ENCODE data around the gene NIF3L1. TPM values are rescaled to one million over a fixed set of nuclear protein-coding genes. Genes with fewer than 3 reads are reported as not detected.
"Not testable (repeated sequence)": the region's sequence is repeated elsewhere in the genome, so short reads cannot be mapped to it uniquely, and the experiment has no call there.

Gene NIF3L1
- total RNA-seq, 1 donor from 2014 or later = 22.6 TPM

DNA sequence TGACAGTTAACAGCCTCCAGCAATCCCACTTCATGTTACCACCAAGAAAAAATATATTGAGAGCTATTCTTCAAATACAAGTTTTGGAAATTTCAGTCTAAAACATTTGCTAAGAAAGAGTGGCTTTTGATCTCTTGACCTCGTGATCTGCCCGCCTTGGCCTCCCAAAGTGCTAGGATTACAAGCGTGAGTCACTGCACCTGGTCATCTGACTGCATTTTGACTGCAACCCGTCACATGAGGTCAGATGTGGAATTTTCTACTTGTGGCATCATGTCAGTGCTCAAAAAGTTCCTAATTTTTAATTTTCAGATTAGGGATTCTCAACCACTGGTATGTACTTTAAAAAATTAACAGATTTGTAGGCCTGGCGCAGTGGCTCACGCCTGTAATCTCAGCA lies 15.6 kb upstream of the NIF3L1 start:
- Mint-ChIP-seq H3K36me3 (ENCODE audit: unreplicated experiment) (peaks cover 32% of the 10 kb centered on the region), H3K9me3 (ENCODE audit: unreplicated experiment) (no peaks in the 10 kb centered on the region), H3K4me3 (ENCODE audit: unreplicated experiment) (no peak overlapping the region), H3K27ac (ENCODE audit: unreplicated experiment) (no peak overlapping the region), H3K27me3 (ENCODE audit: unreplicated experiment) (no peaks in the 10 kb centered on the region), H3K4me1 (ENCODE audit: unreplicated experiment) (no peaks in the 10 kb centered on the region)
- TF ChIP-seq, protein P1, sequence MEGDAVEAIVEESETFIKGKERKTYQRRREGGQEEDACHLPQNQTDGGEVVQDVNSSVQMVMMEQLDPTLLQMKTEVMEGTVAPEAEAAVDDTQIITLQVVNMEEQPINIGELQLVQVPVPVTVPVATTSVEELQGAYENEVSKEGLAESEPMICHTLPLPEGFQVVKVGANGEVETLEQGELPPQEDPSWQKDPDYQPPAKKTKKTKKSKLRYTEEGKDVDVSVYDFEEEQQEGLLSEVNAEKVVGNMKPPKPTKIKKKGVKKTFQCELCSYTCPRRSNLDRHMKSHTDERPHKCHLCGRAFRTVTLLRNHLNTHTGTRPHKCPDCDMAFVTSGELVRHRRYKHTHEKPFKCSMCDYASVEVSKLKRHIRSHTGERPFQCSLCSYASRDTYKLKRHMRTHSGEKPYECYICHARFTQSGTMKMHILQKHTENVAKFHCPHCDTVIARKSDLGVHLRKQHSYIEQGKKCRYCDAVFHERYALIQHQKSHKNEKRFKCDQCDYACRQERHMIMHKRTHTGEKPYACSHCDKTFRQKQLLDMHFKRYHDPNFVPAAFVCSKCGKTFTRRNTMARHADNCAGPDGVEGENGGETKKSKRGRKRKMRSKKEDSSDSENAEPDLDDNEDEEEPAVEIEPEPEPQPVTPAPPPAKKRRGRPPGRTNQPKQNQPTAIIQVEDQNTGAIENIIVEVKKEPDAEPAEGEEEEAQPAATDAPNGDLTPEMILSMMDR (IDR thresholded peaks at IDR 0.05) = no peak
- DNase-seq (ENCODE audit: extremely low spot score, unreplicated experiment) = no peak

DNA sequence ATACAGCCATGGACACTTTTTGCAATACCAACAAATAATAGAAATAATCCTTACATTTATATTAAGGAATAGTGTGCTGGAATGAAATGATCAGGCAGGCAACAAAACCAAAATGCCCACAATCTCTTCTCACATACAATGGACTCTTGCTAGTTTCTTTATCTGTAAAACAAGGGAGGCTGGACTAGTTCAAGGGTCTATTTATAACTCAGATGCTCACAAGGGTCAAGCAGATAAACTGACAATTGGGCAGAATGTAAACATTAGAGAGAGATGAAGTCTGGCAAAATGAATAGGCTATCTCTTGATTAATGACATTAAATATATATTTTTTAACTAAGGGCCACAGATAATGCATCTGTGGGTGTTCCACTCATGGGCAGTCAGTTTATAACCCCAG lies 11.7 kb upstream of the NIF3L1 start:
- H3K27me3 Mint-ChIP-seq (ENCODE audit: unreplicated experiment) = no peaks in the 10 kb centered on the region

DNA sequence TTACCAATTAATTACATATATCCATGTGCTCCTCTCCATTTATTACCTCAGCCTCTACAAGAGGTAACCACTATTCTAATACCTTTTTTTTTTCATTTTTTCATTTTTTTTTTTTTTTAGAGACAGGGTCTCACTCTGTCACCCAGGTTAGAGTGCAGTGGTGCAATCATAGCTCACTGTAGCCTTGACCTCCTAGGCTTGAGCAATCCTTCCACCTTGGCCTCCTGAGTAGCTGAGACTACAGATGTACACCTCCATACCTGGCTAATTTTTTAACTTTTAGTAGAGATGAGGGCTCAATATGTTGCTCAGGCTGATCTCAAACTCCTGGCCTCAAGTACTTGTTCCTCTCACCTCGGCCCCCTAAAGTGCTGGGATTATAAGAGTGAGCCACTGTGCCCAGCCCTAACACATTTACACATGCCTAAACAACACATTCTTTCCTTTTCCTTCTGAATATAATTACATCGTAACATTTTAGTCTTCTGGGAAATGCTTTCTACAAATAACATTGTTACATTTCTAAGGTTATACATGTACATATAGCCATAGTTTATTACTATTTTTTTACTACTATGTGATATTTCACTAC lies 10.8 kb upstream of the NIF3L1 start:
- Mint-ChIP-seq H3K27me3 (ENCODE audit: unreplicated experiment) (no peaks in the 10 kb centered on the region), H3K4me1 (ENCODE audit: unreplicated experiment) (no peaks in the 10 kb centered on the region), H3K36me3 (ENCODE audit: unreplicated experiment) (peaks cover 47% of the 10 kb centered on the region), H3K9me3 (ENCODE audit: unreplicated experiment) (no peaks in the 10 kb centered on the region), H3K27ac (ENCODE audit: unreplicated experiment) (no peak overlapping the region), H3K4me3 (ENCODE audit: unreplicated experiment) (no peak overlapping the region)
- no peak for DNase-seq (ENCODE audit: extremely low spot score, unreplicated experiment)
- TF ChIP-seq, protein P1 (IDR thresholded peaks at IDR 0.05) = no peak

More for the DNA sequence above, 11.7 kb upstream of the NIF3L1 start:
- no peak overlapping the region for H3K4me3 Mint-ChIP-seq (ENCODE audit: unreplicated experiment)
- DNase-seq (ENCODE audit: extremely low spot score, unreplicated experiment) = no peak
- H3K9me3 Mint-ChIP-seq (ENCODE audit: unreplicated experiment) = no peaks in the 10 kb centered on the region
- H3K4me1 Mint-ChIP-seq (ENCODE audit: unreplicated experiment) = no peaks in the 10 kb centered on the region
- H3K27ac Mint-ChIP-seq (ENCODE audit: unreplicated experiment) = no peak overlapping the region
- peaks cover 39% of the 10 kb centered on the region for H3K36me3 Mint-ChIP-seq (ENCODE audit: unreplicated experiment)
- TF ChIP-seq, protein P1 (IDR thresholded peaks at IDR 0.05) = no peak

DNA sequence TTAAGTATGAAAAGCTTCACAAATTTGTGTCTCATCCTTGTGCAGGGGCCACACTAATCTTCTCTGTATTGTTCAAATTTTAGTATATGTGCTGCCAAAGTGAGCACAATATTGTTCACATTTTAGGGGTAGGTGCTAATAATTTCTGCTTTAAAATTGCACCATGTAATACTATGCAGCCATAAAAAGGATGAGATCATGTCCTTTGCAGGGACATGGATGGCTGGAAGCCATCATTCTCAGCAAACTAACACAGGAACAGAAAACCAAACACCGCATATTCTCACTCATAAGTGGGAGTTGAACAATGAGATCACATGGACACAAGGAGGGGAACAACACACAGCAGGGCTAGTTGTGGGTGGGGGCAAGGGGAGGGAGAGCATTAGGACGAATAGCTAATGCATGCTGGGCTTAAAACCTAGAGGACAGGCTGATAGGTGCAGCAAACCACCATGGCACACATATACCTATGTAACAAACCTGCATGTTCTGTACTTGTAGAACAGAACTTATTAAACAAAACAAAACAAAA lies 7.4 kb upstream of the NIF3L1 start:
- H3K4me1 Mint-ChIP-seq (ENCODE audit: unreplicated experiment); H3K27ac Mint-ChIP-seq (ENCODE audit: unreplicated experiment); DNase-seq (ENCODE audit: extremely low spot score, unreplicated experiment); H3K9me3 Mint-ChIP-seq (ENCODE audit: unreplicated experiment); H3K4me3 Mint-ChIP-seq (ENCODE audit: unreplicated experiment); H3K27me3 Mint-ChIP-seq (ENCODE audit: unreplicated experiment): not testable (repeated sequence)
- H3K36me3 Mint-ChIP-seq (ENCODE audit: unreplicated experiment) = peaks cover 34% of the 10 kb centered on the region

DNA sequence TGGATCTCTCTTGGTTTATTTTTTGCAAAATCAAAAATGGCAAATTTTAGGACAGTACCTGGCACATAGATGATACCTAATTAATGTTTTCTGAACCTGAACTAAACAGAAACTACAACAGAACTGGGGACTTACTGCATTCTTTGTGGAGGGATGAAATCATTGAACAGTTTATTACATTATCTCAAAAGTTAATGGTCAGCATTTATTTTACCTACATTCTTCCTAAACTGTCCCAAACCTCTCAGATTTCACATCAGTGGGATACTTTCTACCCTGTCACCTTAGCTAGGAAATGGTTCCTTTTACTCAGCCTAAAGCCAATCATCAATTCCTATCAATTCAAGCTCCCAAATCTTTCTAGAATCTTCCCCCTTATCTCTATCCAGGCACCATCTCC lies 10.3 kb downstream of the NIF3L1 start:
- H3K4me3 Mint-ChIP-seq (ENCODE audit: unreplicated experiment) = no peak overlapping the region
- H3K36me3 Mint-ChIP-seq (ENCODE audit: unreplicated experiment) = peaks cover 22% of the 10 kb centered on the region
- H3K9me3 Mint-ChIP-seq (ENCODE audit: unreplicated experiment) = no peaks in the 10 kb centered on the region
- no peaks in the 10 kb centered on the region for H3K27me3 Mint-ChIP-seq (ENCODE audit: unreplicated experiment)
- H3K4me1 Mint-ChIP-seq (ENCODE audit: unreplicated experiment) = peaks cover 3% of the 10 kb centered on the region
- no peak for DNase-seq (ENCODE audit: extremely low spot score, unreplicated experiment)
- no peak overlapping the region for H3K27ac Mint-ChIP-seq (ENCODE audit: unreplicated experiment)
- TF ChIP-seq, protein P1 (IDR thresholded peaks at IDR 0.05) = no peak

All from osteocyte (in vitro differentiated cells).